Stimulated activated CD8-positive, alpha-beta memory T cell treated with anti-CD3 and anti-CD28 coated beads, Interleukin-7, amount 100 ng/mL, for 1 hour (primary cell): ENCODE results near the gene TPCN1.

Experiments
- DNase-seq, 2 donors: peaks; one replicate each; pipeline ENCODE4 v3.0.0-alpha.2; 2020; ENCODE audit warnings: low read depth in 2 of 2

The TPCN1 gene

DNA sequence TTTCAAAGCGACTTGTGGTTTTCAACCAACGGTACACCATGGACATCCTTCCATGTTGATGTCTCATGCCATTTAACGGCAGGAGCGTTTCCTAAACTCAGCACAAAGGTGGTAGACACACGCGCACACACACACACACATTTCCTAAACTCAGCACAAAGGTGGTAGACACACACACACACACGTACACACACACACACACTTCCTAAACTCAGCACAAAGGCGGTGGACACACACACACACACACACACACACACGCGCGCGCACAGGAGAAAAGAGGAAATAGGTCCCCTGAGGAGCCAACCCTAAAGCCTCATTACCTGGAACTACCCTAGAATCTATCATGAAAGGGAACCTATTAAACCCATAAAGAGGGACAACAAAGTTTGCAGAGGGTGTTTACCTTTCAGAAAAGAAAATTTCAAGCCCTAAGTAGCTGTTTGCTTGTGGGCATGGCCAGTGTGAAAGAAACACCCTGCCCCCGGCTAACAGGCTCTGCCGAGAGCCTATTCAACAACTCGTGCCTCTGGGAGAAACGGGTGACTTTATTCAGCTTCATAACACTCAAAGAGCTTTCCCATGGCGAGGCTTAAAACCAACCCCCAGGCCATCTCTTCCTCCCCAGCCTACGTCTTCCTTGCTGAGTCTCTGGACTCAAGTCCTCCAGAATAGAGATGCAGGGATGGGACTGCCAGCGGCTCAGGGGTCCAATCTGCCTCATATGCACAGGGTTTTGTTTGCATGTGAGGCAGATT, 81.8 kb downstream of the TPCN1 start:
- no peak for DNase-seq

DNA sequence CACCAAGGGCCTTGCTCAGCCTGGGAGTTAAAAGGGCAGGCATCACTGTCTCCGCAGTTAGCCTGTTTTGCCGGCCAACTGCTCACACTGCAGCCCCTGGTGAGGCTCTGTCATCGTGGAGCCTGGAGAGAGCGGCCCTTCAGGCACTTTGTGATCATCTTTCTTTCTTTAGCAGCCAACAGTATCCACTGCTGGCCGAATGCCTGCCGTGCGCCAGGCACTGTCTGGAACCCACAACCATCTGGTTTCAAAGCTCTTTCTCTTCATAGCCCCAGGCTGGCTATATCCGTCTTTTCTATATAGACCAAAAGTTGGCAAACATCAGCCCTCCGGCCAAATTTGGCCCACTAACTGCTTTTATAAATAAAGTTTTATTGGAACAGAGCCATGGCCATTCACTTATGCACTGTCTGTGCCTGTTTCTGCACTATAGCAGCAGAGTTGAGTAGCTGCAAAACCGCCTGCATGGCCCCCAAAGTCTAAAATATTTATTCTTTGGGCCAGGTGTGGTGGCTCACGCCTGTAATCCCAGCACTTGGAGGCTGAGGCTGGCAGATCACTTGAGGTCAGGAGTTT, 84.1 kb downstream of the TPCN1 start:
- no peak for DNase-seq

DNA sequence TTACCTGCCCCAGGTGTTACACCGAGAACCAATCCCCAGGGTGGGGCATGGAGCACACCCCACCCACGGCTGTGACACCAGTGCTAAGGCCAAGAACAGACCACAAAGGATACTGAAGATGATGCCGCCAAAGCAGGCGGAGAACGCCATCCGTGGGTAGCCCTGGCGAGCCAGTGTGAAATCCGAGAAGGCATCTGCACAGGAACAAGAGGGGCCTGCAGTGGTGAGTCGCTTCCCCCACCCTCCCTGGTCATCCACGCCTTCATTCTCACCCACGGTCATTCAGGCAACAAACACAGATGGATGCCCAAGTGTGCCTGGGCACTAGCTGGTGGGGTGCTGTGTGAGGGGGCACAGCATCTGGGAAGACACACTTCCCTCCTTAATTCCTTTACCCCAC, 85.1 kb downstream of the TPCN1 start:
- DNase-seq, result no peak

DNA sequence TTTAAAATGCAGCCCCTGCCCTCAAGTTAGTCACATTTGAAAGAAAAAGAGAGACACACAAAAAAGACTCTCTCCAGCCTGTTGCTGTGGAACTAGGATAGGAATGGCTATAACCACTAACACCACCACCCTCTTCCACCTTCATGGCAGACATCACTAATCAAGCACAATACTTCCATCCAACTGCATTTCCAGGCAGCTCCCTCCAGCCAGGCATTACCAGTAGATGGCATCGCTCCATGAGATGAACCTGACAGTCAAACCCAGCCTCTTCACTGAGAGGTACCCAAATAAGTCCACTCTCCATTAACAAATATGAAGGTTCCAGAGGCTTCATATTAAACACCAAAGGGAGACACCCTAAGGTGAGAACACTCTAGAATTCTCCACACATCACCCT, 89.2 kb downstream of the TPCN1 start:
- no peak for DNase-seq

DNA sequence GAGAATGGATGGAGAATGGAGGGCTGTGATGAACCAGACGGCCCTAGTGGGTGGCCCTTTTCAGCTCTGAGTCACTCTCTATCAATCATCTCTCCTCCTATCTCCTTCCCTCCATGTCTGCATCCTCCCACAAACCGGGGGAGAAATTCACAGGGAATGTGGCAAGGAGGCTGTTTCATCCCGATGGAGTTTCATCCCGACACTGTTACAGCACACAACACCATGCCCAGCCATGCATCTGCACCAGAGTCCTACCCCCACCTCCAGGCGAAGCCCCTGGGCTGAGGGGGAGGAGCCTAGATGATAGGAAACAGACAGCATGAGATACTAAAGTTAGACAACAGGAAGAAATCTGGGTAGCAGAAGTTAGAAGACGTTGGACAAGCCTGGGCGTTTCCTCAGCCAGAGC, 92.9 kb downstream of the TPCN1 start:
- DNase-seq, result no peak

DNA sequence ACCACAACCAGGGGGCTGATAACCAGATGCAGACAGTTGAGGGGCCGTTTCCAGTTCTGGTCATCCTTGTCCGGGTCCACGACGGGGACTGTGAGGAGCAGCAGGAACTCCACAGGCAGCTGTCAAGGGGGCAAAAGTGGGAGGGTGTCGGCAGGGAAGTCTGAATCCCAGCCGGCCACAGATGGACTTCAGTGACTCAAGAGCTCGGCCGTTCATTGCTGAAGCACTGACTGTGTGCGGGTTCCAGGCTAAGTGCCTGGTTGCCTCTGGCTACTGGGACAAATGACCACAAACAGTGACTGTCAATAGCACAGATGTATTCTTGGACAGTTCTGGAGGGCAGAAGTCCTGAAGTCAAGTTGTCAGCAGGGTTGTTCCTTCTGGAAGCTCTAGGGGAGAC, 94.1 kb downstream of the TPCN1 start:
- no peak for DNase-seq

DNA sequence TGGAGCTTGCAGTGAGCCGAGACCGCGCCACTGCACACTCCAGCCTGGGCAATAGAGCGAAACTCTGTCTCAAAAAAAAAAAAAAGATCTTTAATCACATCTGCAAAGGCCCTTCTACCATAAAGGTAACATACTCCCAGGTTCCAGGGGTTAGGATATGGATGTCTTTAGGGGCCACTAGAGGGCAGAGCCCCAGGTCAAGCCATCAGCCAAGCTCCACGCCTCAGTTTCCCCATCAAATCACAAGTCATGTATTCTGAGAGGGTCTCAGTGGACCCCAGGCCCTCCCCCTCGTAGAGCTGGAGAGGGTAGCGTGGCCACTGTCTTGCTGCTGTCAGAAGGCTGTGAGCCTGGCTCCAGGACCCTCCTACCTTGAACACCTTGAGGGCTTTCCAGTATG, 94.9 kb downstream of the TPCN1 start:
- DNase-seq, result no peak

DNA sequence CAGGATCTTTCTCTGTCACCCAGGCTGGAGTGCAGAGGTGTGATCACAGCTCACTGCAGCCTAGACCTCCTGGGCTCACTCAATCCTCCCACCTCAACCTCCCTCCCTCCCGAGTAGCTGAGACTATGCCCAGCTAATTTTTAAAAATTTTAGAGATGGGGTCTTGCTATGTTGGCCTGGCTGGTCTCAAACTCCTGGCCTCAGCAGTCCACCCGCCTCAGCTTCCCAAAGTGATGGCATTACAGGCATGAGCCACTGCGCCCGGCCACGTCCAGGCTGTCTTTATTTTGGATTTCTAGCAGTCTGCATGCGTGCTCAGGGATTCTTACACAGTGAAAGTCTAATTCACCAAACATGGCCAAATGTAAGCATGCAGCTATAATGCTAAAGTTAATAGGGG, 95.9 kb downstream of the TPCN1 start:
- no peak for DNase-seq

DNA sequence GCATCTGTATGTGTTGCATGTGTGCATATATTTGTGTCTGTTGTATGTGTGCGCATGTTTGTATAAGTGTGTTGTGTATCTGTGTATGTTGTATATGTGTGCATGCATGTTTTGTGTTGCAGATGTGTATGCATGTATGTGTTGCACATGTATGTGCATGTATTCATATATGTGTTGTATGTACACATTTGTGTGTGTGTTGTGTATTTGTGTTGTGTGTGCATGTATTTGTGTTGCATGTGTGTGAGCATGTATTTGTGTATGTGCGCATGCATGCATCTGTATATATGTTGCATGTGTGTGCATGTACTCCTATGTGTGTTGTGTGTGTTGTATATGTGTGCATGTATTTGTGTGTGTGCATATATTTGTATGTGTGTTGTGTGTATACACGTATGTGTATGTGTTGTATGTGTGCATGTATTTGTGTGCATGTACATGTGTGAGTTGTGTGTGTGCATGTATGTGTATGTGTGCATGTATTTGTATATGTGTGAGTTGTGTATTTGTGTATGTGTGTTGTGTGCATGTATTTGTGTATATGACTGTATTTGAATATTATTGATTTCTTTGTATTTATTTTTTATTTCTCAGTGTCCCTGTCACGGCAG, 96.9 kb downstream of the TPCN1 start:
- no peak for DNase-seq

DNA sequence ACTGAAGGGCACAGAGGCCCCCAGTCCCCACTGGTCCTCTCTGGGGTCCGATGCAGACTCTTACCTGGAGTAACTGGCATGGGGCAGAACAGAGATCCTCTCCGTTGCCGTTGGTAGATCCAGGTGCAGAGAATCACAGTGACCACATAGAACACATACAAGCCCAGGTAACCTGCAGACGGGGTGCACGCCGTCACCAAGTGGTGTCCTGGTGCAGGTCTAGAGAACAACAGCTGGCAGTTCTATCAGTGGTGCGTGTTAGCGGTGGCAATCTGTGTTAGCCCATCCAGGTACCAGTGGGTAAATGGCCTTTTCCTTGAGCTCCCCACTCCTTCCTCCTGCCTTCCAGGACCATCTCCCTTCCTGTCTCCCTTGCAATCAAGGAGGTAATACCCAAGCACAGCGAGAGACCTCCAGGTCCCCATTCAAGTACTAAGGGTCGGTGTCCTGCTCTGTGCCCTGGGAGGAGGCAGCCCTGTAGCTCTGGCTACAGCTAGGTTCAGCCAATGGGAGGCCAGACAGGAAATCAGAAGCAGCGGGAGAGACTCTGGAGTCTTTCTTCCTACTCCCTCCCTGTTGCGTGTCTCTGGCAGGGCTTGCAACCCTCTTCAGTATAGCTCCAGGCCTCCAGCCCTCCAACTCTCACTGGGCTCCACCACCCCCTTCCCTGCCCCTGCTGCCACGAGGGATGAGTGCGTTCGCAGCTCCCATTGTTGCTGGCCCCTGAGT, 97.8 kb downstream of the TPCN1 start:
- DNase-seq, result no peak

DNA sequence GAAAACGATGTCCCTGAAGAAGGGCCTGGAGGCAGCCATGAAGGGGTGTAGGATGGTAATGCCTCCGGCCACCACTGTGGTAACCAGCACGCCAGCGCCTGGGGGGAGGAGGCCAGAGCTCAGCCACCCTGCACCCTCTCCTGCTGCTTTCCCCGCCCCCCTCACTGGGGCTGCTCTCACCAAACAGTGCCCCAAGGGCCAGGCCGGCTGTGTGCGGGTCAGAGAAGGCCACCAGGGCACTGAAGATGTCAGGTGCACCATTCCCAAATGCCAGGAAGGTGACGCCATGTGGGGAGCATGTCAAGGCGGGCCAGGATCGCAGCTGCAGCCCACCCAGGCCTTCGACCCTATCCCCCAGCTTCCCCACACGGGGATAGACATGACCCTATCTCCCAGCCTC, 99.1 kb downstream of the TPCN1 start:
- no peak for DNase-seq

DNA sequence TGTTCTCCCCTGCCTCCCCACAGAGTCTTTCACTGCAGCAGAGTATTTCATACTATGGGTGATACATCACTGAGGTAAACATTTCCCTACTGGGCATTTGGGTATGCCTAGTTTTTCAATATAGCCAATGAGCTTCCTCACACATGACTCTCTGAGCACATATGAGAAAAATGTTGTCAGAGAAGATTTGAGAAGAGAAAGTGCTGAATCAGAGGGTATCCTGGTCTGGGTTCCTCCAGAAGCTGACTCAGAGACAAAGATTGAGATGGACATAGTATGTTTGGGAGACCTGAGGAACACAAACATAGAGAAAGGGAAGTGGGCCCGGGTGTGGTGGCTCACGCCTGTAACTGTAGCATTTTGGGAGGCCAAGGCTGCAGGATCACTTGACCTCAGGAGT, 101.1 kb downstream of the TPCN1 start:
- no peak for DNase-seq

DNA sequence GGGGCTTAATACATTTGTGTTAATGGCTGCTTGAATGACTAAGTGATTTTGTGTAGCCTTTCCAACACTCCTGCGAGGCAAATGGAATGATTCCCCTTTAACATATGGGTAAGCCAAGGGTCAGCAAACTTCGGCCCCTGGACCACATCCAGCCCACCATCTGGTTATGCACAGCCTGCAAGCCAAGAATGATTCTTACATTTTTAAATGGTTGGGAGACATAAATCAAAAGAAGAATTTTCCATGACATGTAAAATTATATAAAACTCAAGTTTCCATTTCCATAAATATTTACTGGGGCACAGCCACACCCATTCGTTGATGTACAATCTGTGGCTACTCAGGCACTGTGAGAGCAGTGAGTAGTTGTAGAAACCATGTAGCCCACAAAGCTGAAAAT, 104.7 kb downstream of the TPCN1 start:
- DNase-seq, result no peak

DNA sequence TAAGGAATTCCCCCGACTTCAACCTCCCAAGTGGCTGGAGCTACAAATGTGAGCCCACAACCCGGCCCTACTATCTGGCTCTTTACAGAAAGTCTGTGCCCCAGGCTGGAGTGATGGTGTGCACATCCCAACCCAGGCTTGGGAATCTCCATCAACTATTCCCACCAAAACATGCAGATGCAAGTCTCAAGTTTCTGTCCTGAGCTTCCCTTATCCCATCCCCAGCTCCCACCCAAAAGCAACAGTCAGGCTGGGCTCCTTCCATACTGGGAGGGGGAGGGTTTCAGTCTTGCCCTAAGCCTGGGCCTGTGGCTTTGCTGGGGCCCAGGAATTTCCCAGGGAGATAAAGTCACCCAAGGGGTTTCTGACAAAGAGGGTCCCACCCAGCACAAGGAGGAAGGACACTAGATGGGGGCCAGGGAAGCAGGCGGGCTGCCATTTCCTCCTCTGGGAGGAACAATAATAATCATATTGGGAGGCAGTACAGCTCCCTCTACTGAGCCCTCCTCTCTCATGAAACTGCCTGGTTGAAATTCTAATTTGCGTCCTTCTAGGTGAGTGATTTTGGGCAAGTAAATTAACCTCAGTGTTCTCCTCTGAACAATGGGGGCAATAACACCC, 105.6 kb downstream of the TPCN1 start:
- DNase-seq, result no peak

DNA sequence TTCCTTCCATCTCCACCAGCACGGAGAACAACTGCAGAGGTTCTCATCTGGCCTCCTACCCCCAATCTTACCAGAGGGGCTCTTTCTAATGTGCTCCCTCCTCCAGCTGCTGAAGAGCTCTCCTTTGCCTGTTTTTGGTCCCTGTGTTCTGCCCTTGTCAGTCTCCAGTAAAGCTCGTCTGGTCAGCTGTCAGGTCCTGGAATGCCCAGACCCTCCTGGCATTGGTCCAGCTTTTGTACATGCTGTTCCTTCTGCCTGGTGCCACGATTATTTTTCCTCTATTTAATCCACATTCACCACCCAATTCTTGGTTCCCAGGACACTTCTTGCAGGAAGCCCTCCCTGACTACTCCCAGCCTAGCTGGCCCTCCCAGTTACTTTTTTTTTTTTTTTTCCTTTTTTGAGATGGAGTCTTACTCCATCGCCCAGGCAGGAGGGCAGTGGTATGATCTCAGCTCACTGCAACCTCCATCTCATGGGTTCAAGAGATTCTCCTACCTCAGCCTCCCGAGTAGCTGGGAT, 107.2 kb downstream of the TPCN1 start:
- no peak for DNase-seq

DNA sequence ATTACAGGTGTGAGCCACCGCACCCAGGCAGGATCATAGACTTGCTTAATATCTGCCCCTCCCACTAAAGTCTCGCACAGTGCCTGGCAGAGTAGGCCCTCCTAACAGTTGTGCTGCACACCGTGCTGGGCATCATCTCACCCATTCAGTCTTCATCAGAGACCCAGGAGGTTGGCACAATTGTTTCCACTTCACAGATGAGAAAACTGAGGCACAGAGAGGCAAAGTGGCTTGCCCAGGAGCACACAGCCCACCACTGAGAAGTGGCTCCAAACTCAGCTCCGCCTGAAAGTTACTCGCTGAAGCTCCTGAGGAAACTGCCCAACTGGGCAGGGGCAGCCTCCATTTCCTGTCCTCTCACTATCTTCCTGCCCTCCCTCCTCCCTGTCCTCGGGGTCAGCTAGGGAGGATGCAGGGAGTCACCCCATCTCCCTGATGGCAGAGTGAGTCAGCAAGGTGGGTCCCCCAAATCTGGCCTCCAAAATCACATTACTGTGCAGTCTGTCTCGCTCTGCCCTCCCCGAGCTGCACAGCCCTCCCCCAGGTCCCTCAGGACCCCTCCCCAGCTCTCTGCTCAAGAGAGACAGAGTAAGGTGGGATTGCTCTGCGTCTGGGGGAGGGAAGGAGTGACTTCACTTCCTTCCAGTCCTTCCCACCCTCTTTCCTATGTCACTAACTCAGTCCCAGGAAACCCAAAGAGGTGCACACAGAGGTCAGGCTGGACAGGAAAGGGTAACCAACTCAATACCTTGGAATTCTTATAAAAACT, 107.9 kb downstream of the TPCN1 start:
- no peak for DNase-seq

DNA sequence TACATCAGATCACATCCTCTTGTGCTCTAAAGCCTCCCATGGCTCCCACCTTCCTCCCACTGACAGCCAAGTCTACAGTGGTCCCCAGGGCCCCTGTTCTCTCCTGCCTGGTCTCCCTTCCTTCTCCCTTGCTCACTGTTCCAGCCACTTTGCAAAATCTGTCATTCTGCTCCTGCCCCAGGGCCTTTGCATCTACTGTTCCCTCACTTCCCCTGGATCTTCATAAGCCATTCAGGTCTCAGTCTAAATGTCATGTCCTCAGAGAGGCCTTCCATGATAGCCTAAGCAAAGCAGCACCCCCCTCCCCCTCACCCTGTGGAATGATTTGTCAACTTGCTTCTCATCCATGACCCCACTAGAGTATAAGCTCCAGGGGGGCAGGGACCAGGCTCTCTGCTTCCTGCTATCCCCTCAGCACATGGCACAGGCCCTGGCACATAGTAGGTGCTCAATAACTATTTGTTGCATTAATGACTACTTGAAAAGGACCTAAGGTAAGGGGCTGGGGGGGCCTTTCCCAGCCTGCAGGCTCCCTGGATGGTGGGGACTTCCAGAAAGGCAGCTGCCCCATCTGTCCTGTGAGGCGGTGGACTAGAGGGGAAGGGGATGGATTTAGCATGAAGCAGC, 108.6 kb downstream of the TPCN1 start:
- DNase-seq, result no peak

DNA sequence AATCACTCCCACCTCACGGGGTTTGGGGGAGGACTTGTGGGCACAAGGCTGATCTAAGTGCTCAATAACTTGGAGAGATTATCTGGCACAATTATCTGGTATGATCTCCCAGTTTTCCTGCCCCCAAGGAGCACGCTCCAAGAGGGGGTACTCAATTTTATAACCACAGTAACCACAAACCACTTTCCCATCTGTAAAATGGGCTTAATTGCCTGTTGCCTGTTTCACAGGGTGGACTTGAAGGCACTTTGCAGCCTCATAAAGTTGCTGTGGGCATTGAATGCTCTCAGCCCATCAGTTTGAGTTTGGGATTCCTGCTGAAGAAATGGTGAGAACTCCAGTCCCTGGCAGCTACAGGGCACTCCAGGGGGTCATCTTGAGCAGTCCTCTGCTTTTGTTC, 109.2 kb downstream of the TPCN1 start:
- no peak for DNase-seq

DNA sequence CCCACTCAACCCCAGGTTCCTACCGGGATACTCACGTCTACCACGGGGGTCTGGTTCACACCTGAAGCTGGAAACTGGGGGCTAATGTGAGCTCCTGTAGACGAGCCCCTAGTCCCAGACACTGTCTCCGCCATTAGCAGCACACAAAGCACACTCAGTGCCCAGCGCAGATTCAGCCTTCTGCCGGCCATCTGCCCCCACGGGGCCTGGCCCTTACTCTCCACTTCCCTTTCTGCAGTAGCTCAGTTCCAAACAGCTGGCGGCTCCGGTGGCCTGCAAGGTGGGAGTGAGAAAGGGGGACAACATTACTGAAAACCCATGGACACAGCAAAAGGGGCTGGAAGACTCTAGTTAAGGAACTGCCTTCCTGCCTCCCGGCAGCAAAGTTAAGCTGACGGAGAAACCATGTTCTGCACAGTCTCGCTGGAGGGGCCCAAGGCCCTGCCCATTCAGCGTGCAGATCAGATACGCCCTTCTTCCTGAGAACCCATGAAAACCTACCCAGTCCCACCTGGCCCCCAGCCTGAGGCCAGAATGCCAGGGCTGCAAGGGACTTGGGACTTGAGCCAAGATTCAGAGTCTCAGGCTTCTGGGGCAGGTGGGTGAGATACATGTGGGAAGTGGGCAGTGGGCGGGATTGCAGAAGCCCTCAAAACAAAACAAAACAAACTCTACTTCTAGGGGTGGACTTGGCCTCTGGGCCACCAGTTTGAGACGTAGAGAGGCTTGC, 111.6 kb downstream of the TPCN1 start:
- DNase-seq, result no peak

DNA sequence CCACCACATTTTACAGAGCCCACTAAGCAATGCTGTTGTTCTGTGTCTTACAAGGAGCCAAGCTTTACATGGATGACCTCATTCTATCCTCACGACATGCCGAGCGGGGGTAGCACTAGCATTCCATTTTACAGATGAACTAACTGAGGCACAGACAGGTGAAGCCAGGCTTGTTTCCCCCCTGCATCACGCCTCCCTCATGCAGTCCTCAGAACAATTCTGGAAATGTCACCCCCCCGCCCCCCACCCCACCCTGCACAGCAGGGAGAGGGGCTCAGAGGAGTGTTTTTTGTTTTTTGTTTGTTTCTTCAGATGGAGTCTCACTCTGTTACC, 112.1 kb downstream of the TPCN1 start:
- no peak for DNase-seq
